ENCODE data around the gene CHST12.

- TF ChIP-seq POLR2A (IDR thresholded peaks at IDR 0.05): no peak
- TF ChIP-seq CTCF (IDR thresholded peaks at IDR 0.05): no peak
- no peak for TF ChIP-seq EP300 (IDR thresholded peaks at IDR 0.05)
These were observed 76.1 kb downstream of the CHST12 start for GRCh38 chr7:2479276-2480069.
